ENCODE data around the gene HAT1. TPM values are rescaled to one million over a fixed set of nuclear protein-coding genes. Genes with fewer than 3 reads are reported as not detected.

HAT1 gene
- total RNA-seq, 1 experiment from 2014 or later: 58.9 TPM

DNA sequence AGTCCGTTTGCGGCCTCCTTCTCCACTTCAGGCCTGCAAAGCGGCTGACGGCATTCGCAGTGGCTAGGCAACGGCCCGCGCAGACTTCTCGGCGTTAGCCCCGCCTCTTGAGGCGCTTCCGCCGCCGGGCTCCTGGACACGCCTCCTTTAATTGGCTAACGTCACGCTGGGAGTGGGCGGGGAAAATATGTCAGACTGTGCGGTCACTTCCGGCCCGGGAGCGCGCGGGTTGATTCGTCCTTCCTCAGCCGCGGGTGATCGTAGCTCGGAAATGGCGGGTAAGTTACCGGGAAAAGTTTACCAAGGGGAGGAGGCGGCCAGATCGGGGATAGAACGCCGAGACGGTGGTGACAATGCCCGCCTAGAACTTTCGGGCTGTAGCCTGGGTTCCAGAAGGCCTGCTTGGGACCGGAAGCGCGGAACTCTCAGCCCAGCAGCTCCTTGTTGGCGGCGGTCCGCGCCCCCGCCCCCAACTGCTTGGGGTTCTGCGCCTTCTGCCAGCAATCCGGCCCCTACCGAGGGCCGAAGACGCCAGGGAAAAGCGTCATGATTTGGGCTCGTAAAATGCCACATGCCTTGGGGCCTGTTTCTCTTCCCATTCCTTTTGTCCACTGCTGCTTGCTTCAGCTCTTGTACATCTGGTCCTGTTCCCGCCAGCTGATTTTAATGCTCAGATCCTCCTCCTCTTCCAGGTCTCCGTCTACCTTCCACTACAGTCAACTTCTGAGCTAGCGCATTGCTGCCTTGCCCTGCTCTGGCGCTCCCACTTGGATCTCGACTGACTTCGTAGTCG is at the start of gene HAT1 (continued):
- TF ChIP-seq ZBTB43 (CRISPR knock-in tag; IDR thresholded peaks at IDR 0.05) (0 out of 2 replicates have a peak, but pooled peaks have one; percentile 66), JAZF1 (CRISPR knock-in tag; IDR thresholded peaks at IDR 0.05) (no peak), ZNF416 (CRISPR knock-in tag; IDR thresholded peaks at IDR 0.05) (0 out of 2 replicates have a peak, but pooled peaks have one; percentile 30), ZNF232 (CRISPR knock-in tag; IDR thresholded peaks at IDR 0.05) (no peak), ZBTB21 (CRISPR knock-in tag; IDR thresholded peaks at IDR 0.05; ENCODE audit: borderline replicate concordance) (peak; percentile 98; the same call in 1 of the 2 replicates), MYBL2 (CRISPR knock-in tag; IDR thresholded peaks at IDR 0.05) (0 out of 2 replicates have a peak, but pooled peaks have one; percentile 36), ELF4 (CRISPR knock-in tag; IDR thresholded peaks at IDR 0.05; ENCODE audit: low read depth) (no peak), FOXP1 (CRISPR knock-in tag; IDR thresholded peaks at IDR 0.05; ENCODE audit: borderline replicate concordance) (peak; percentile 57; the same call in 1 of the 2 replicates), HMGXB4 (CRISPR knock-in tag; IDR thresholded peaks at IDR 0.05) (no peak; the same call in 1 of the 2 replicates)
- TF ChIP-seq, protein P1, sequence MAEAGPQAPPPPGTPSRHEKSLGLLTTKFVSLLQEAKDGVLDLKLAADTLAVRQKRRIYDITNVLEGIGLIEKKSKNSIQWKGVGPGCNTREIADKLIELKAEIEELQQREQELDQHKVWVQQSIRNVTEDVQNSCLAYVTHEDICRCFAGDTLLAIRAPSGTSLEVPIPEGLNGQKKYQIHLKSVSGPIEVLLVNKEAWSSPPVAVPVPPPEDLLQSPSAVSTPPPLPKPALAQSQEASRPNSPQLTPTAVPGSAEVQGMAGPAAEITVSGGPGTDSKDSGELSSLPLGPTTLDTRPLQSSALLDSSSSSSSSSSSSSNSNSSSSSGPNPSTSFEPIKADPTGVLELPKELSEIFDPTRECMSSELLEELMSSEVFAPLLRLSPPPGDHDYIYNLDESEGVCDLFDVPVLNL (CRISPR knock-in tag; IDR thresholded peaks at IDR 0.05; ENCODE audit: borderline replicate concordance, low read depth): no peak

DNA sequence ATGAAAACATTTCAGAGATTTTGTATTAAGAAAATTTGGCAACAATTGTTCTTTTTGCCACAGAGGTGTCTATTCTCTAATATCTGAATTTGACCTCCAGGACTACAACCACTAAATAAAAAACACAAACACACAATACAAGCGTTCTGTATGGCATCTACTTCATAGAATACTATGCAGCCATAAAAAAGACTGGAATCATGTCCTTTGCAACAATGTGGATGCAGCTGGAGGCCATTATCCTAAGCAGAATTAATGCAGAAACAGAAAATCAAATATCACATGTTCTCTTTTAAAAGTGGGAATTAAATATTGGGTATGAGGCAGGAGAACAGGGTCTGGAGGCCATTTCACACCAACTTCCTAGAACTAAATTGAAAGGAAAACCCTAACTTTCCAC is 47.7 kb upstream of the HAT1 start:
- ChIA-PET POLR2A (no interaction called here), CTCF (no interaction called here)
- H3K4me3 Mint-ChIP-seq: no peak overlapping the region
- no peak for TF ChIP-seq NR2C2 (CRISPR knock-in tag; IDR thresholded peaks at IDR 0.05)
- TF ChIP-seq, protein P2, sequence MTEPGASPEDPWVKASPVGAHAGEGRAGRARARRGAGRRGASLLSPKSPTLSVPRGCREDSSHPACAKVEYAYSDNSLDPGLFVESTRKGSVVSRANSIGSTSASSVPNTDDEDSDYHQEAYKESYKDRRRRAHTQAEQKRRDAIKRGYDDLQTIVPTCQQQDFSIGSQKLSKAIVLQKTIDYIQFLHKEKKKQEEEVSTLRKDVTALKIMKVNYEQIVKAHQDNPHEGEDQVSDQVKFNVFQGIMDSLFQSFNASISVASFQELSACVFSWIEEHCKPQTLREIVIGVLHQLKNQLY (CRISPR knock-in tag; IDR thresholded peaks at IDR 0.05): no peak
- no peak for TF ChIP-seq IRF2 (CRISPR knock-in tag; IDR thresholded peaks at IDR 0.05; ENCODE audit: borderline replicate concordance, low read depth)
- no peak for TF ChIP-seq KAT7 (CRISPR knock-in tag; IDR thresholded peaks at IDR 0.05; ENCODE audit: borderline replicate concordance)
- no peak for TF ChIP-seq E2F5 (CRISPR knock-in tag; IDR thresholded peaks at IDR 0.05)
- TF ChIP-seq SOX15 (CRISPR knock-in tag; IDR thresholded peaks at IDR 0.05): no peak
- TF ChIP-seq, protein P3, sequence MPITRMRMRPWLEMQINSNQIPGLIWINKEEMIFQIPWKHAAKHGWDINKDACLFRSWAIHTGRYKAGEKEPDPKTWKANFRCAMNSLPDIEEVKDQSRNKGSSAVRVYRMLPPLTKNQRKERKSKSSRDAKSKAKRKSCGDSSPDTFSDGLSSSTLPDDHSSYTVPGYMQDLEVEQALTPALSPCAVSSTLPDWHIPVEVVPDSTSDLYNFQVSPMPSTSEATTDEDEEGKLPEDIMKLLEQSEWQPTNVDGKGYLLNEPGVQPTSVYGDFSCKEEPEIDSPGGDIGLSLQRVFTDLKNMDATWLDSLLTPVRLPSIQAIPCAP (CRISPR knock-in tag; IDR thresholded peaks at IDR 0.05): no peak
- TF ChIP-seq CREM (CRISPR knock-in tag; IDR thresholded peaks at IDR 0.05): no peak
- no peak for TF ChIP-seq RORB (CRISPR knock-in tag; IDR thresholded peaks at IDR 0.05)
- TF ChIP-seq, protein P1 (CRISPR knock-in tag; IDR thresholded peaks at IDR 0.05; ENCODE audit: borderline replicate concordance, low read depth): no peak
- TF ChIP-seq ZNF396 (CRISPR knock-in tag; IDR thresholded peaks at IDR 0.05; ENCODE audit: borderline replicate concordance): no peak
- TF ChIP-seq, protein P4, sequence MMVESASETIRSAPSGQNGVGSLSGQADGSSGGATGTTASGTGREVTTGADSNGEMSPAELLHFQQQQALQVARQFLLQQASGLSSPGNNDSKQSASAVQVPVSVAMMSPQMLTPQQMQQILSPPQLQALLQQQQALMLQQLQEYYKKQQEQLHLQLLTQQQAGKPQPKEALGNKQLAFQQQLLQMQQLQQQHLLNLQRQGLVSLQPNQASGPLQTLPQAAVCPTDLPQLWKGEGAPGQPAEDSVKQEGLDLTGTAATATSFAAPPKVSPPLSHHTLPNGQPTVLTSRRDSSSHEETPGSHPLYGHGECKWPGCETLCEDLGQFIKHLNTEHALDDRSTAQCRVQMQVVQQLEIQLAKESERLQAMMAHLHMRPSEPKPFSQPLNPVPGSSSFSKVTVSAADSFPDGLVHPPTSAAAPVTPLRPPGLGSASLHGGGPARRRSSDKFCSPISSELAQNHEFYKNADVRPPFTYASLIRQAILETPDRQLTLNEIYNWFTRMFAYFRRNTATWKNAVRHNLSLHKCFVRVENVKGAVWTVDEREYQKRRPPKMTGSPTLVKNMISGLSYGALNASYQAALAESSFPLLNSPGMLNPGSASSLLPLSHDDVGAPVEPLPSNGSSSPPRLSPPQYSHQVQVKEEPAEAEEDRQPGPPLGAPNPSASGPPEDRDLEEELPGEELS (CRISPR knock-in tag; IDR thresholded peaks at IDR 0.05): no peak
- TF ChIP-seq GRHL2 (CRISPR knock-in tag; IDR thresholded peaks at IDR 0.05; ENCODE audit: insufficient replicate concordance, severe bottlenecking): no peak
- ATAC-seq: no peak
- no peak for DNase-seq (ENCODE audit: low spot score)
- H3K27ac Mint-ChIP-seq: no peak overlapping the region
- H3K4me1 Mint-ChIP-seq: no peaks in the 10 kb centered on the region
- peaks cover 17% of the 10 kb centered on the region for H3K36me3 Mint-ChIP-seq
- no peaks in the 10 kb centered on the region for H3K27me3 Mint-ChIP-seq (ENCODE audit: low read depth)
- H3K9me3 Mint-ChIP-seq: peaks cover 12% of the 10 kb centered on the region

Data from WTC11 (cell line).